GM12875 (cell line): Measurements from ENCODE around the gene DNAJC3.

Experiments used
- H3K4me3 ChIP-seq: one replicate; pipeline ENCODE4 v1.5.1; 2011; ENCODE audit warnings: low read depth, low read length, control low read depth
- CTCF ChIP-seq: IDR thresholded peaks from 2 replicates; pipeline ENCODE4 v1.5.1; 2011; ENCODE audit warnings: low read depth, mild to moderate bottlenecking, control low read depth, inconsistent platforms, low read length, moderate library complexity, borderline replicate concordance; ENCODE audit not compliant: insufficient read depth

DNAJC3 gene

DNA sequence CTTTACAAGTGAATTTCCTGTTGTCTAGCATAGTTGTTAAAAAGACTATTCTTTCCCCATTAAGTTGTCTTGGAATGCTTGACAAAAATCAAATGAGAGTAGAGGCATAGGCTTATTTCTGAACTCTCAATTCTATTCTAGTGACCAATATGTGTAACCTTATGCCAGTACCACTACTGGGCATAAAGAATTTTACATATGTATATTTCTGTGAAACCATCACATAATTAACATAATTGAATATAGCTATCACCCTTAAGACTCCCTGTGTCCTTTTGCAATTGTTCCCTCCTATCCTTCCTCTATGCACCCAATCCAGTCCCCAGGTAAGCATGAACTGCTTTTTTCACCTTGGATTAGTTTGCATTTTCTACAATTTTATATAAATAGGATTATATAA lies 165.0 kb downstream of the DNAJC3 start:
- H3K4me3 ChIP-seq = no peak overlapping the region
- no peak for TF ChIP-seq CTCF

GRCh38 chr13:95842898-95843297 lies 166.0 kb downstream of the DNAJC3 start:
- H3K4me3 ChIP-seq = no peak overlapping the region
- TF ChIP-seq CTCF = no peak
